GM20000 (cell line): ENCODE data around the gene RBM6.

Source experiments
- DNase-seq: peaks from one replicate; pipeline ENCODE4 v3.0.0; 2012; ENCODE audit warnings: low spot score
- TF ChIP-seq, protein P1 (sequence below): IDR thresholded peaks from 2 replicates; pipeline ENCODE4 v1.5.1; 2012; ENCODE audit warnings: mild to moderate bottlenecking, control low read depth; ENCODE audit errors: extremely low read depth, missing control alignments

Gene RBM6

GRCh38 chr3:50124052-50124799 lies 184.3 kb downstream of the RBM6 start:
- TF ChIP-seq, protein P1, sequence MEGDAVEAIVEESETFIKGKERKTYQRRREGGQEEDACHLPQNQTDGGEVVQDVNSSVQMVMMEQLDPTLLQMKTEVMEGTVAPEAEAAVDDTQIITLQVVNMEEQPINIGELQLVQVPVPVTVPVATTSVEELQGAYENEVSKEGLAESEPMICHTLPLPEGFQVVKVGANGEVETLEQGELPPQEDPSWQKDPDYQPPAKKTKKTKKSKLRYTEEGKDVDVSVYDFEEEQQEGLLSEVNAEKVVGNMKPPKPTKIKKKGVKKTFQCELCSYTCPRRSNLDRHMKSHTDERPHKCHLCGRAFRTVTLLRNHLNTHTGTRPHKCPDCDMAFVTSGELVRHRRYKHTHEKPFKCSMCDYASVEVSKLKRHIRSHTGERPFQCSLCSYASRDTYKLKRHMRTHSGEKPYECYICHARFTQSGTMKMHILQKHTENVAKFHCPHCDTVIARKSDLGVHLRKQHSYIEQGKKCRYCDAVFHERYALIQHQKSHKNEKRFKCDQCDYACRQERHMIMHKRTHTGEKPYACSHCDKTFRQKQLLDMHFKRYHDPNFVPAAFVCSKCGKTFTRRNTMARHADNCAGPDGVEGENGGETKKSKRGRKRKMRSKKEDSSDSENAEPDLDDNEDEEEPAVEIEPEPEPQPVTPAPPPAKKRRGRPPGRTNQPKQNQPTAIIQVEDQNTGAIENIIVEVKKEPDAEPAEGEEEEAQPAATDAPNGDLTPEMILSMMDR, result no peak
- DNase-seq, result peak; percentile 18

DNA sequence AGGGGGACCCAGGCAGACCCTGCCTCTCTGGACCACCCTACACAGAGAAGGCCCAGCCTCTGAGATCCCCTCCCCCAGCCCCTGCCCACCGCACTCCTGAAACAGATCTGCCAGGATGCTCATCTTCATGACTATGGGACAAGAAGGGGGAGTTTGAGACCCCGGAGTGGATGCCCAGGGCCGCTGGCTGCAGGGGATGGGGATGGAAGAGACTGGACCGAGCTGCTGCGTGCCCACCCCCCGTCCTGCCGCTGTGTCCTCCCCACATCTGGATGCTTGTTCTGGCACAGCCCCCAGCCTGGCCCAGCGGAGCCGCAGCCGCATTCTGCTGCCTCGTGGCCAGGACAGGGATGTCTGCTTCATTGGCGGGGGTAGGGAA lies 184.8 kb downstream of the RBM6 start:
- TF ChIP-seq, protein P1, result no peak
- peak; percentile 12 for DNase-seq

DNA sequence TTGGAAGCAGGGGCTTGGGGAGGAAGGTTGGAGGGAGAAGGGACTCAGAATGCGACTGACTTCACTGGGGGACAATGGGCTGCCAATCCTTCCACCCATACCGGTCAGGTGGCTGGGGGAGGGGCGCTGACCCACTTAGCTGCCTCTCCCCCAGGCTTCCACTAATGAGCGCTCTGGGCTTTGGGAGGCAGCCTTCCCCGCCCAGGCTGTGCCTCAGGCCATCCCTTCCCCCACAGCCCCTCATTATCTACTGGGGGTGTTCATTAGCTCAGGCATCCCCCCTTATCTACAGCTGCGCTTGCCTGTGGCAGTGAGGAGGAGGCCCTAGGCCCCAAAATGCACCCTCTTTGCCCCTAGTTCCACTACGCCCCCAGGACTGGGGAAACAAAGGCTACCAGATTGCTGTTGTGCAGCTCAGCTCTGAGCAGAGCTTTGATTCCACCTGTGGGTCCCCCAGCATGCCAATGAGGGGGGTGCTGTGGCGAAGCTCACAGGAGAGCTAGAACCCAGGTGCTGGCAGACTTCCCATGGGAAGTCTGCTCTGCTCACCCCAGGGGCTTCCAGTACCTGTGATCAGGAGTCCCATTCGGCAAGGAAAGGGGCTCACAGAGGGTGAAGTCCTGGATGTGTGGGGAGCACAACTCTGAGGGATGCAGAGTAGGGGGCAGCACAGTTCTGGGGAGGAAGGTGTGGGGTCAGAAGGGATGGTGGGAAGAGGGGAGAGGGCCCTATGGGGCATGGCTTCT lies 185.8 kb downstream of the RBM6 start:
- peak; percentile 23 for DNase-seq
- TF ChIP-seq, protein P1, result no peak

- no peak for DNase-seq
- TF ChIP-seq, protein P1, result no peak
These were observed 186.6 kb downstream of the RBM6 start for GRCh38 chr3:50126287-50127211.
